IMR-90 (cell line): ENCODE measurements around the gene SH3TC1. TPM values are rescaled to one million over a fixed set of nuclear protein-coding genes. Genes with fewer than 3 reads are reported as not detected.

ENCODE experiments used
- CHD1 ChIP-seq: IDR thresholded peaks from 2 replicates; pipeline ENCODE4 v1.6.1; 2012; ENCODE audit warnings: low read depth, low read length, improper control_type of control experiment
- MXI1 ChIP-seq: IDR thresholded peaks from 2 replicates; pipeline ENCODE4 v1.6.1; 2012; ENCODE audit warnings: low read depth, mild to moderate bottlenecking, low read length, moderate library complexity, borderline replicate concordance
- POLR2A ChIP-seq: IDR thresholded peaks from 2 replicates; pipeline ENCODE4 v1.6.1; 2012; ENCODE audit warnings: mild to moderate bottlenecking, low read depth, low read length
- polyA plus RNA-seq, 3 experiments: library from polyadenylated mRNA; depleted of rRNA; stranded (reverse); fragments of >200 nt; gene quantifications; 2 replicates each; pipeline ENCODE4 v1.2.3, GENCODE V29; 2012; ENCODE audit warnings: low replicate concordance in 1 of 3
- total RNA-seq: library from RNA; depleted of rRNA; stranded (reverse); fragments of >200 nt; gene quantifications from 2 replicates; pipeline ENCODE4 v1.2.3, GENCODE V29; 2012
- TF ChIP-seq, protein P1 (sequence below): fragments of 150-350 bp; IDR thresholded peaks from 2 replicates; pipeline ENCODE4 v1.6.1; 2017; ENCODE audit warnings: mild to moderate bottlenecking, antibody characterized with exemption, low read length, low read depth
- TF ChIP-seq, protein P2 (sequence below): fragments of 150-350 bp; IDR thresholded peaks from 2 replicates; pipeline ENCODE4 v1.6.1; 2016; ENCODE audit warnings: low read depth, mild to moderate bottlenecking, low read length, moderate library complexity, borderline replicate concordance

SH3TC1 gene
- total and polyA plus RNA-seq, 2 of the 4 experiments (the other 2 are of a cell fraction) = 1.6 to 2.2 TPM

DNA sequence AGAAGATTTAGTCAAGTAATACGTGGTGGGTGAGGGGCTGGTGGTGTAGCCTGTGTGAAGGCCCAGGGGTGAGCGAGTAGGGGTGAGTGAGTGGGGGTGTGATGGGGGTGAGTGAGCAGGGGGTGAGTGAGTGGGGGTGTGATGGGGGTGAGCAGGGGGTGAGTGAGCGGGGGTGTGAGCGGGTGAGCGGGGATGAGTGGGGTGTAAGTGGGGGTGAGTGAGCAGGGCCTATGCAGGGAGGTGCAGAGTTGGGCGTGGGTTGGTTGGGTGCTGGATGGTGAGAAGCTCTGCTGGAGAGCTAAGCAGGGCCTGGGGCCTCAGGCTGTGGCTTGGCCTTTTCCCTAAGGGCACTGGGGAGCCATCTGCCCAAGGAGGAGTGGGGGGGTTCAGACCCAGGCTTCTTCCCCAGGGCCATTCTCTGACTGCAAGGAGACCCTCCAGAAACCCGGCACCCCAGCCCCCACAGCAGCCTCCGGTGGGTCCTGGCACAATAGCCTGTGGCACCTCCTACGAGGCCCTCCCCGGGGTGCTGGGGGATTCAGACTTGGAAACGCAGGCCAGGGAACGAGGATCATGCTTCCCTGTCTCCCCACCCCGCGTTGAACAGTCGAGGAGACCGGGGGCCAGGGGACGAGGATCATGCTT lies 30.4 kb downstream of the SH3TC1 start (continued):
- TF ChIP-seq CHD1 (no peak), POLR2A (no peak), MXI1 (no peak)
- TF ChIP-seq, protein P1, sequence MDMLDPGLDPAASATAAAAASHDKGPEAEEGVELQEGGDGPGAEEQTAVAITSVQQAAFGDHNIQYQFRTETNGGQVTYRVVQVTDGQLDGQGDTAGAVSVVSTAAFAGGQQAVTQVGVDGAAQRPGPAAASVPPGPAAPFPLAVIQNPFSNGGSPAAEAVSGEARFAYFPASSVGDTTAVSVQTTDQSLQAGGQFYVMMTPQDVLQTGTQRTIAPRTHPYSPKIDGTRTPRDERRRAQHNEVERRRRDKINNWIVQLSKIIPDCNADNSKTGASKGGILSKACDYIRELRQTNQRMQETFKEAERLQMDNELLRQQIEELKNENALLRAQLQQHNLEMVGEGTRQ = no peak
- TF ChIP-seq, protein P2, sequence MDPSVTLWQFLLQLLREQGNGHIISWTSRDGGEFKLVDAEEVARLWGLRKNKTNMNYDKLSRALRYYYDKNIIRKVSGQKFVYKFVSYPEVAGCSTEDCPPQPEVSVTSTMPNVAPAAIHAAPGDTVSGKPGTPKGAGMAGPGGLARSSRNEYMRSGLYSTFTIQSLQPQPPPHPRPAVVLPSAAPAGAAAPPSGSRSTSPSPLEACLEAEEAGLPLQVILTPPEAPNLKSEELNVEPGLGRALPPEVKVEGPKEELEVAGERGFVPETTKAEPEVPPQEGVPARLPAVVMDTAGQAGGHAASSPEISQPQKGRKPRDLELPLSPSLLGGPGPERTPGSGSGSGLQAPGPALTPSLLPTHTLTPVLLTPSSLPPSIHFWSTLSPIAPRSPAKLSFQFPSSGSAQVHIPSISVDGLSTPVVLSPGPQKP = no peak
